ENCODE results near the gene MYO5B.

Gene MYO5B

DNA sequence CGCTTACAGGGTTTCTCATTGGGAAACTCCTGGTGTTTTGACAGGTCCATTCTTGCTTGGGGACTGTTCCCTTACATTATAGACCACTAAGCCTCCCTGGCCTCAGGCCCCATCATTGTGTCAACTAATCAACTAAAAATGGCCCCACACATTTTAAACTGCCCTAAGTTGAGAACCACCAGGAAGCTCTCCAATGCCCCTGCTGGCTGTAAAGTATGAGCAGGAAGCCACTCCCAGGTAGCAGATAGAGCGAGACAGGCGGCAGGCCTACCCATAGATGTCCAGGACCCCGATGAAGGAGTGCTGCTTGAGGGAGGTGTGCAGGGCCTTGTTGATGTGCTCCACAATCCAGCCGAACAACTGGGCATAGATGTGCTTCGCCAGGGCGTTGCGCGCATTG is 220.9 kb downstream of the MYO5B start:
- no peak overlapping the region for H3K4me3 ChIP-seq (ENCODE audit: low read depth, low read length)
- TF ChIP-seq, protein P1, sequence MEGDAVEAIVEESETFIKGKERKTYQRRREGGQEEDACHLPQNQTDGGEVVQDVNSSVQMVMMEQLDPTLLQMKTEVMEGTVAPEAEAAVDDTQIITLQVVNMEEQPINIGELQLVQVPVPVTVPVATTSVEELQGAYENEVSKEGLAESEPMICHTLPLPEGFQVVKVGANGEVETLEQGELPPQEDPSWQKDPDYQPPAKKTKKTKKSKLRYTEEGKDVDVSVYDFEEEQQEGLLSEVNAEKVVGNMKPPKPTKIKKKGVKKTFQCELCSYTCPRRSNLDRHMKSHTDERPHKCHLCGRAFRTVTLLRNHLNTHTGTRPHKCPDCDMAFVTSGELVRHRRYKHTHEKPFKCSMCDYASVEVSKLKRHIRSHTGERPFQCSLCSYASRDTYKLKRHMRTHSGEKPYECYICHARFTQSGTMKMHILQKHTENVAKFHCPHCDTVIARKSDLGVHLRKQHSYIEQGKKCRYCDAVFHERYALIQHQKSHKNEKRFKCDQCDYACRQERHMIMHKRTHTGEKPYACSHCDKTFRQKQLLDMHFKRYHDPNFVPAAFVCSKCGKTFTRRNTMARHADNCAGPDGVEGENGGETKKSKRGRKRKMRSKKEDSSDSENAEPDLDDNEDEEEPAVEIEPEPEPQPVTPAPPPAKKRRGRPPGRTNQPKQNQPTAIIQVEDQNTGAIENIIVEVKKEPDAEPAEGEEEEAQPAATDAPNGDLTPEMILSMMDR (IDR thresholded peaks at IDR 0.05; ENCODE audit: low read depth, low read length): no peak

- TF ChIP-seq, protein P1 (IDR thresholded peaks at IDR 0.05; ENCODE audit: low read depth, low read length): no peak
- H3K4me3 ChIP-seq (ENCODE audit: low read depth, low read length): no peak overlapping the region
These were observed 221.4 kb downstream of the MYO5B start for GRCh38 chr18:49973592-49973991.

- TF ChIP-seq, protein P1 (IDR thresholded peaks at IDR 0.05; ENCODE audit: low read depth, low read length): no peak
- H3K4me3 ChIP-seq (ENCODE audit: low read depth, low read length): no peak overlapping the region
These were observed 222.4 kb downstream of the MYO5B start for GRCh38 chr18:49972535-49972934.

DNA sequence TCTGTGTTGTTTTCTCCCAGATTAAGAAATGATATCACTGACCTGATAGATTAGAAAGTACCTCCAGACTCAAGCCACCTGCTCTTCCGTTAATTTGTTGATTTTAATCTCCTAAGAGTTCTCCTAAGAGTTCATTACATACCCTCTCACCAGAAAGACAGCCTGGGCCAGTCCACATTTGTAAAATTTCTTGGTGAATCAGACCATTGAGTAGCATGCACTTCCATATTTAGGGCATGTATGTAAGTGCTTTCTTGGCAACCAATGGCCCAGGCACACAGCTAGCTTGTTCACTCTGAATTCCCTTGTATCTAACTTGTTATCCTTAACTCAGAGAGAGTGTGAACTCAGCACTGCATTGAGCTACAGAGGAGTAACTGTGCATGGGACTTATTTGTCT is 223.5 kb downstream of the MYO5B start:
- no peak overlapping the region for H3K4me3 ChIP-seq (ENCODE audit: low read depth, low read length)
- TF ChIP-seq, protein P1 (IDR thresholded peaks at IDR 0.05; ENCODE audit: low read depth, low read length): no peak

DNA sequence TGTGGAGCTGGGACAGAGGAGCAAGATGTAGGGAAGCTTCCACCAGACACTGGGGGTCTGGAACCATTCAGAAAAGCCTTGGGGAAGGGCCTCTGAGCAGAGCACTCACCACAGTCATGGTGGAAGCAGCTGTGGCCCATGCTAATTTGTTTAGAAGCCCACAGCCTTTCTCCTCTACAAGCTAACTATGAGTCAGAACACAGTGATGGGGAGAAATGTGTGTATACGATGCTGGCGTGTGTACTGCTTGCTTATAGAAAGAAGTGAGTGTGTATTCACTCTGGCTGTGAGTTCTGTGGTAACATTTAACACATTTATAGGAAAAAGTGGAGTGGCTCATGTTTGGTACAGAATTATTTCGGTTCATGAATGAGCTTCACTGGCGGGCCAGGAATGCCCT is 224.6 kb downstream of the MYO5B start:
- no peak overlapping the region for H3K4me3 ChIP-seq (ENCODE audit: low read depth, low read length)
- TF ChIP-seq, protein P1 (IDR thresholded peaks at IDR 0.05; ENCODE audit: low read depth, low read length): no peak

DNA sequence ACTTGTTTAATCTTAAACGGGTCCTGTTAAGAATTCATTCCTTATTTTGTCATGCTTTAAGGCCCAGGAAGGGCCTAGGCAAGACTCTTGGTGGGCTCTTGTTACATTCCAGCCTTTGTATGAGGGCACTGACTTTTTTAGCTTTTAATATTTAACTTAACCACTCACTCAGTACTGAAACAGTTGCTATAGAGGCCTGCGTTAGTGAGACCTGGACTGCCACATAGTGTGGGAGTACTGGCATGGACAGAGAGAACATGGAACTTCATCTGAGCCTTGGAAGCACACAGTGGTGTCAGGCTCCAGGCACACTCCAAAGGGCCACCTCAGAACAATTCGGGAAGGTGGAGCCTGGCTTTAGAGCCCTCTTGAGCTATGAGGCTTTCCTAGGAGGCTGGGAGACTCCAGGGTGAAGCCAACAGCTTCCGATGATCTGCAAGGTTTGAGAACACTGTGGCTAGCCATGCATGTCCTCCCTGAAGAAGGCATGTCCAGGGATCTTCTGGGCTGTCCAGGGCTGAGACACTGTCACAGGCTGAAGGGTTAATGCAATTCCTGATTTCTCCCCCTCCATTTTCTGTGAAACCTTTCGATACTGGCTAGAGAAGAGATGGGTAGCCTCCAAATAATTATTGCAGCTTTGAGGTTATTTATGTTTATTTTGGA is 226.2 kb downstream of the MYO5B start:
- TF ChIP-seq, protein P1 (IDR thresholded peaks at IDR 0.05; ENCODE audit: low read depth, low read length): no peak

GRCh38 chr18:49967636-49968313 is 227.2 kb downstream of the MYO5B start:
- TF ChIP-seq, protein P1 (IDR thresholded peaks at IDR 0.05; ENCODE audit: low read depth, low read length): no peak
- H3K4me3 ChIP-seq (ENCODE audit: low read depth, low read length): no peak overlapping the region

More for the DNA sequence above, 226.2 kb downstream of the MYO5B start:
- H3K4me3 ChIP-seq (ENCODE audit: low read depth, low read length): no peak overlapping the region
